Heart left ventricle (tissue), 16 donors: Measurements from ENCODE around the gene SLC7A6. TPM values are rescaled to one million over a fixed set of nuclear protein-coding genes. Genes with fewer than 3 reads are reported as not detected.

Experiments
- ATAC-seq, 4 donors: fragments of 200-7000 bp; cut with Tn5 transposase; one replicate each; pipeline ENCODE4 v1.9.1; 2020 to 2022; ENCODE audit warnings: moderate library complexity in 4 of 4, mild to moderate bottlenecking in 3 of 4, moderate number of reproducible peaks in 1 of 4
- DNase-seq, 5 donors: peaks; one replicate each; pipeline ENCODE4 v3.0.0-alpha.2; 2020
- H3K27ac ChIP-seq, 12 donors: fragments of 200-600 bp; sonication (generic) in 4 of 12; one replicate each; pipeline versions ENCODE4 v1.5.0 to v1.8.0; 2016 to 2022; ENCODE audit warnings: mild to moderate bottlenecking in 2 of 12
- H3K27me3 ChIP-seq, 9 donors: fragments of 200-600 bp; sonication (generic) in 2 of 9; one replicate each; pipeline versions ENCODE4 v1.5.1 to v1.8.0; 2016 to 2022; ENCODE audit warnings: mild to moderate bottlenecking in 3 of 9
- H3K36me3 ChIP-seq, 9 donors: fragments of 200-600 bp; sonication (generic) in 2 of 9; one replicate each; pipeline versions ENCODE4 v1.5.0 to v1.8.0; 2018 to 2022; ENCODE audit warnings: mild to moderate bottlenecking in 2 of 9
- H3K4me1 ChIP-seq, 12 donors: fragments of 200-600 bp; sonication (generic) in 4 of 12; one replicate each; pipeline versions ENCODE4 v1.5.0 to v1.8.0; 2016 to 2022; ENCODE audit warnings: mild to moderate bottlenecking in 3 of 12
- H3K4me3 ChIP-seq, 12 donors: fragments of 200-600 bp; sonication (generic) in 4 of 12; one replicate each; pipeline versions ENCODE4 v1.5.0 to v1.8.0; 2017 to 2022; ENCODE audit warnings: mild to moderate bottlenecking in 9 of 12, moderate library complexity in 4 of 12
- H3K9me3 ChIP-seq, 12 donors: fragments of 200-600 bp; sonication (generic) in 4 of 12; one replicate each; pipeline versions ENCODE4 v1.5.0 to v1.8.0; 2016 to 2022; ENCODE audit warnings: mild to moderate bottlenecking in 1 of 12
- CTCF ChIP-seq, 12 donors: fragments of 200-600 bp; sonication (generic) in 4 of 12; IDR thresholded peaks; one replicate each; pipeline versions ENCODE4 v1.5.0 to v1.8.0; 2018 to 2022; ENCODE audit warnings: antibody characterized with exemption in 12 of 12, mild to moderate bottlenecking in 5 of 12
- POLR2A ChIP-seq, 2 donors: fragments of 450-650 bp; IDR thresholded peaks; one replicate each; pipeline ENCODE4 v1.6.1; 2017; ENCODE audit warnings: antibody characterized with exemption in 2 of 2, mild to moderate bottlenecking in 2 of 2, moderate library complexity in 2 of 2
- WGBS, 4 donors: extraction: QIAGEN DNeasy Blood & Tissue Kit in 2 of 4; methylation state at CpG; one replicate each; pipeline versions ENCODE4 v1.1.5 to v1.1.7; 2013 to 2018; 5-methylcytosine and 5-hydroxymethylcytosine counted together
- intact Hi-C, 10 donors: fragments of 100-400 bp; cut with DNase I; formaldehyde crosslinking; loops; one replicate each; pipeline versions ENCODE4 v1.11.1 to v1.14.2; 2022
- polyA plus RNA-seq, 2 donors: library from polyadenylated mRNA; stranded (reverse); fragments of 200-250 nt; gene quantifications; one replicate each; pipeline ENCODE4 v1.2.3, GENCODE V29; 2013
- total RNA-seq, 9 donors: library from RNA; depleted of rRNA in 2 of 9; stranded (reverse); fragments of >200 nt in 2 of 9; fragmentation: NEBNext Ultra II Directional in 3 of 9; extraction: Animal tissue kit (Norgen Biotek cat#: 25700) in 3 of 9; gene quantifications; one replicate each; pipeline versions ENCODE4 v1.1.0 to v1.2.4, GENCODE V29; 2016 to 2023
- donor health status: ischemic (EF 13 %, LVEDD 7.1; RV severe dilation, severe dysfunction).
- donor health status: healthy with polysubstance abuse.
- donor health status: DM: no; HTN: yes; CAD: no.
- donor health status: DM: no; HTN: no; CAD: no.
- donor health status: ischemic (EF 25% LVEDD 6.9; RV normal size, moderate dysfunction).
- donor health status: ischemic (EF 25% LVEDD 5.7; RV mildly dilated, moderate dysfunction).
- donor health status: healthy.
- donor health status: DM: yes; HTN: yes; CAD: no.
- donor health status: ischemic (EF 35%, LVEDD 5.7; RV mildly dilated, moderate dysfunction).
- donor health status: nonischemic (EF 11% LVEDD 7.7; RV severe dilation, severe dysfunction).
- donor health status: DM: yes; HTN: yes; CAD: no.
- donor health status: PGD.
- donor health status: ischemic (EF 29% LVEDD 5.4; RV normal size, mild dysfunction).
- donor health status: nonischemic (EF 23%, LVEDD 6.1; RV moderate dilation, normal function).

Gene SLC7A6
- total and polyA plus RNA-seq, 11 donors = 32.7 to 76.0 (median 45.6) TPM

- no peak overlapping the region for H3K4me3 ChIP-seq
Observed at GRCh38 chr16:68290450-68290849, 26.1 kb downstream of the SLC7A6 start.

GRCh38 chr16:68291227-68291626, 26.9 kb downstream of the SLC7A6 start:
- intact Hi-C loops = no loop called here
- Histone ChIP-seq H3K9me3 (no peaks in the 10 kb centered on the region), H3K36me3 (peaks cover 0 to 88% (median 66%) of the 10 kb centered on the region in 9 donors), H3K4me3 (no peak overlapping the region), H3K4me1 (peaks cover 20 to 65% (median 49%) of the 10 kb centered on the region in 12 donors), H3K27ac (peak overlapping the region in 7 of 12 donors; percentile 20 to 85 (median 77)), H3K27me3 (no peaks in the 10 kb centered on the region)
- DNase-seq = no peak
- WGBS, 4 donors = 82 to 88% (median 86%) methylated on average over 4 of the region's 4 CpGs
- no peak for ATAC-seq
- TF ChIP-seq POLR2A (IDR thresholded peaks at IDR 0.05) = no peak
- TF ChIP-seq CTCF (IDR thresholded peaks at IDR 0.05) = no peak

More at GRCh38 chr16:68290450-68290849, 26.1 kb downstream of the SLC7A6 start:
- intact Hi-C loops = no loop called here
- Histone ChIP-seq H3K9me3 (no peaks in the 10 kb centered on the region), H3K4me1 (peaks cover 23 to 68% (median 53%) of the 10 kb centered on the region in 12 donors), H3K27me3 (no peaks in the 10 kb centered on the region), H3K36me3 (peaks cover 0 to 81% (median 58%) of the 10 kb centered on the region in 9 donors), H3K27ac (peak overlapping the region; percentile 34 to 95 (median 79))
- DNase-seq = no peak
- no peak for ATAC-seq
- WGBS, 4 donors = 63 to 66% (median 65%) methylated on average over 5 to 6 of the region's 6 CpGs
- TF ChIP-seq POLR2A (IDR thresholded peaks at IDR 0.05) (no peak), CTCF (IDR thresholded peaks at IDR 0.05) (no peak)

GRCh38 chr16:68292425-68292824, 28.1 kb downstream of the SLC7A6 start:
- H3K27me3 ChIP-seq = no peaks in the 10 kb centered on the region
- ATAC-seq (no peak), DNase-seq (no peak)
- no peak overlapping the region for H3K4me3 ChIP-seq
- 90 to 96% (median 95%) methylated on average over 5 of the region's 5 CpGs for WGBS, 4 donors
- peaks cover 14 to 64% (median 39%) of the 10 kb centered on the region in 12 donors for H3K4me1 ChIP-seq
- TF ChIP-seq CTCF (IDR thresholded peaks at IDR 0.05) (no peak), POLR2A (IDR thresholded peaks at IDR 0.05) (no peak)
- H3K27ac ChIP-seq = peak overlapping the region in 1 of 12 donors; percentile 52
- H3K36me3 ChIP-seq = peaks cover 0 to 90% (median 73%) of the 10 kb centered on the region in 9 donors
- H3K9me3 ChIP-seq = no peaks in the 10 kb centered on the region
- intact Hi-C loops = no loop called here

- Histone ChIP-seq H3K4me1 (peaks cover 0 to 63% (median 28%) of the 10 kb centered on the region in 12 donors), H3K27ac (peak overlapping the region in 11 of 12 donors; percentile 18 to 91 (median 65)), H3K27me3 (no peaks in the 10 kb centered on the region), H3K9me3 (no peaks in the 10 kb centered on the region), H3K4me3 (no peak overlapping the region), H3K36me3 (peaks cover 0 to 99% (median 97%) of the 10 kb centered on the region in 9 donors)
- TF ChIP-seq CTCF (IDR thresholded peaks at IDR 0.05) = no peak
- TF ChIP-seq POLR2A (IDR thresholded peaks at IDR 0.05) = no peak
- peak in 3 of 5 donors; percentile 45 to 72 (median 59) for DNase-seq
- ATAC-seq = peak in 3 of 4 donors; percentile 57 to 60 (median 58)
- 29 to 60% (median 46%) methylated on average over 11 to 12 of the region's 12 CpGs for WGBS, 4 donors
- intact Hi-C loops = loop anchor here in 3 of 10 donors (5.0 kb wide), 1 partner anchor 34 kb away; the partner anchor contains the start of gene SLC7A6 (in 3 of the 3)
Observed at GRCh38 chr16:68296291-68296690, 32.0 kb downstream of the SLC7A6 start.
